K562 (cell line): ENCODE data around the gene RTL1. TPM values are rescaled to one million over a fixed set of nuclear protein-coding genes. Genes with fewer than 3 reads are reported as not detected.

Experiments used
- ATAC-seq: fragments of 200-7000 bp; cut with Tn5 transposase; 3 replicates; pipeline ENCODE4 v1.9.1; 2020; ENCODE audit warnings: moderate library complexity
- BruUV-seq: library from RNA; stranded (reverse); fragments of 400-500 nt; replicated peaks from 2 replicates; lab custom pipeline; 2021; lab: Mats Ljungman, UMichigan
- CTCF ChIA-PET: fragments of 300-600 bp; formaldehyde crosslinking; extraction: SDS; loops from one replicate; lab custom pipeline; 2021; ENCODE audit warnings: low intra/inter-chr PET ratio; lab: Yijun Ruan, JAX
- POLR2A ChIA-PET: fragments of 300-600, 350-650 bp; sonication (Branson Sonifier 250); formaldehyde crosslinking; extraction: SDS; loops from one replicate; lab custom pipeline; 2021; ENCODE audit warnings: antibody characterized with exemption, inconsistent platforms; lab: Yijun Ruan, JAX
- DNase-seq, 4 experiments: peaks; one replicate each; pipeline versions ENCODE4 v3.0.0 to v3.0.0-alpha.2; 2011 to 2018; ENCODE audit warnings: low spot score in 3 of 4, mixed read lengths in 3 of 4; ENCODE audit errors: extremely low read depth in 1 of 4
- FAIRE-seq: peaks from 2 replicates; lab custom pipeline; 2011; peaks lifted over from hg19 to GRCh38; lab: Jason Lieb, UNC
- H2AFZ ChIP-seq: 2 replicates; pipeline ENCODE4 v1.6.0; 2011; ENCODE audit warnings: low read depth, low read length, control low read depth, inconsistent platforms
- H3K27ac ChIP-seq: fragments of 200-600 bp; 3 replicates; pipeline ENCODE4 v1.8.0; 2011; ENCODE audit warnings: low read depth, mild to moderate bottlenecking, control low read depth, inconsistent platforms, low read length, moderate library complexity, mixed read lengths; ENCODE audit errors: extremely low read depth
- H3K27me3 ChIP-seq, 2 experiments: fragments of 300-600 bp in 1 of 2; 2 replicates in 1 of 2; 3 replicates in 1 of 2; pipeline versions ENCODE4 v1.6.0 to v1.8.0; 2011; ENCODE audit warnings: inconsistent platforms in 2 of 2, low read length in 2 of 2, mild to moderate bottlenecking in 1 of 2, mixed read lengths in 1 of 2, moderate library complexity in 1 of 2; ENCODE audit not compliant: control insufficient read depth in 2 of 2, insufficient read depth in 2 of 2
- H3K36me3 ChIP-seq: fragments of 300-600 bp; 3 replicates; pipeline ENCODE4 v1.8.0; 2011; ENCODE audit warnings: mild to moderate bottlenecking, low read length, inconsistent platforms; ENCODE audit not compliant: control insufficient read depth, insufficient read depth
- H3K4me1 ChIP-seq, 2 experiments: fragments of 200-600 bp in 1 of 2; replicated peaks in 1 of 2; 2 replicates in 1 of 2; 3 replicates in 1 of 2; pipeline versions ENCODE4 v1.5.1 to v1.8.0; 2011; ENCODE audit warnings: inconsistent platforms in 2 of 2, low read length in 2 of 2, mild to moderate bottlenecking in 1 of 2, mixed read lengths in 1 of 2, moderate library complexity in 1 of 2; ENCODE audit not compliant: control insufficient read depth in 2 of 2, insufficient read depth in 2 of 2
- H3K4me2 ChIP-seq: 2 replicates; pipeline ENCODE4 v1.6.1; 2011; ENCODE audit warnings: low read length, control low read depth, inconsistent platforms, mixed read lengths; ENCODE audit not compliant: insufficient read depth
- H3K4me3 ChIP-seq: fragments of 200-600 bp; sonication (generic), shearing (Covaris generic); 2 replicates; pipeline ENCODE4 v1.5.1; 2016; ENCODE audit warnings: control low read depth, inconsistent platforms
- H3K79me2 ChIP-seq: fragments of 200-600 bp; 3 replicates; pipeline ENCODE4 v1.8.0; 2011; ENCODE audit warnings: low read length, inconsistent platforms; ENCODE audit not compliant: control insufficient read depth, insufficient read depth
- H3K9ac ChIP-seq, 2 experiments: 2 replicates each; pipeline versions ENCODE4 v1.6.0 to v1.6.1; 2011; ENCODE audit warnings: low read depth in 2 of 2, low read length in 2 of 2, control low read depth in 1 of 2, inconsistent platforms in 1 of 2, mild to moderate bottlenecking in 1 of 2, mixed read lengths in 1 of 2; ENCODE audit not compliant: insufficient read depth in 1 of 2
- H3K9me1 ChIP-seq: one replicate; pipeline ENCODE4 v1.6.0; 2011; ENCODE audit warnings: inconsistent platforms, mild to moderate bottlenecking, low read length, moderate library complexity; ENCODE audit not compliant: control insufficient read depth, insufficient read depth
- H3K9me3 ChIP-seq: replicated peaks from 2 replicates; pipeline ENCODE4 v1.5.1; 2011; ENCODE audit warnings: low read depth, low read length, inconsistent platforms; ENCODE audit not compliant: control insufficient read depth, insufficient read depth
- H4K20me1 ChIP-seq: replicated peaks from 2 replicates; pipeline ENCODE4 v1.6.1; 2011; ENCODE audit warnings: low read length, inconsistent platforms, mixed read lengths; ENCODE audit not compliant: control insufficient read depth, insufficient read depth
- NFIX ChIP-seq: fragments of 250-450 bp; sonication (Bioruptor Pico); IDR thresholded peaks from 2 replicates; pipeline ENCODE4 v1.4.0; 2020; ENCODE audit warnings: low read depth, mild to moderate bottlenecking, moderate library complexity
- RBM17 ChIP-seq: fragments of 200-400 bp; formaldehyde crosslinking; IDR thresholded peaks from 2 replicates; pipeline ENCODE4 v1.6.1; 2017; ENCODE audit warnings: low read depth, mild to moderate bottlenecking, low read length, borderline replicate concordance
- SMARCB1 ChIP-seq: IDR thresholded peaks from 2 replicates; pipeline ENCODE4 v1.6.1; 2011; ENCODE audit warnings: improper control_type of control experiment, low read depth; ENCODE audit not compliant: insufficient read length
- WGBS: fragments of 100-300 bp; shearing (Covaris generic); methylation state at CpG from one replicate; pipeline ENCODE4 v1.1.6; 2016; ENCODE audit warnings: low coverage, mixed read lengths; ENCODE audit not compliant: insufficient coverage; ENCODE audit errors: missing lambda C conversion rate; 5-methylcytosine and 5-hydroxymethylcytosine counted together
- in situ Hi-C: fragments of 300-500 bp; cut with MboI; formaldehyde crosslinking; loops from 4 replicates; pipeline ENCODE4 v1.15.0; 2018; ENCODE audit warnings: inconsistent platforms, mixed read lengths
- intact Hi-C: fragments of 100-400 bp; cut with micrococcal nuclease; formaldehyde crosslinking; loops from 2 replicates; pipeline ENCODE4 v1.14.2; 2022
- polyA plus RNA-seq, 8 experiments: library from polyadenylated mRNA; depleted of rRNA in 4 of 8; stranded (reverse) in 5 of 8; unstranded in 3 of 8; fragments of >200 nt; fragmentation: Nextera tagmentation in 2 of 8; fragmentation: Illumina TruSeq in 1 of 8; extraction: Ambion mirVana in 2 of 8; extraction: Trizol in 1 of 8; gene quantifications; 2 replicates each; pipeline versions ENCODE4 v1.2.1 to v1.2.3, GENCODE V29; 2011 to 2014; ENCODE audit warnings: inconsistent platforms in 1 of 8, missing spikeins in 1 of 8
- total RNA-seq, 7 experiments: library from RNA; depleted of rRNA in 6 of 7; stranded (reverse); fragments of >200 nt in 6 of 7; fragmentation: Illumina TruSeq in 2 of 7; extraction: Trizol in 2 of 7; gene quantifications; 2 replicates each; pipeline versions ENCODE4 v1.2.1 to v1.2.3, GENCODE V29; 2011 to 2021; ENCODE audit warnings: low replicate concordance in 1 of 7
- TF ChIP-seq, protein P1 (sequence below): fragments of 200-800 bp; sonication (Bioruptor generic); IDR thresholded peaks from 2 replicates; pipeline ENCODE4 v1.6.1; 2017; ENCODE audit warnings: missing genetic modification characterization, missing compliant biosample characterization
- TF ChIP-seq, protein P2 (sequence below), 2 experiments: IDR thresholded peaks; 2 replicates each; pipeline ENCODE4 v1.6.1; 2011; ENCODE audit warnings: borderline replicate concordance in 1 of 2, control low read depth in 1 of 2, low read depth in 1 of 2, low read length in 1 of 2, mild to moderate bottlenecking in 1 of 2, mixed read lengths in 1 of 2, moderate library complexity in 1 of 2; ENCODE audit not compliant: insufficient read depth in 1 of 2, insufficient read length in 1 of 2, poor library complexity in 1 of 2, severe bottlenecking in 1 of 2; ENCODE audit errors: extremely low read depth in 1 of 2

RTL1 gene
- total and polyA plus RNA-seq, 9 of the 15 experiments (the other 6 are each of a cell fraction or from before 2014, with no cell fraction given): not detected

DNA sequence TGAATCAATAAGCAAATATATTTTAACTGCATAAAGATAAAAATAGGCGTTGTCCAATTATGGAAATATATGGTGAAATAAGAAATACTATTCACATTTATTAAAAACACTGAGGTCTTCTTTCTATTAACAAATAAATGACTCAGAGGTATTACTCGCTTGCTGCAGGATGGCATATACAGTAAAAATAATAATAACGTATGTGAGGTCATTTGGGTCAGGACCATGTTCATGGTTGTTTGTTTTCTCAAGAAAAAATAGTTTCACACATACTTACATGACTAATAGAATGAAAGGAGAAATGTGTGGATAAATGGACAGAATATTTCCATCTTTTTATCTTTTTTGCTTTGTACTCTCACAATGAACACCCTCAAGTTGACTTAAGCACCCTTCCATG is 46.5 kb upstream of the RTL1 start:
- no TSS peak for BruUV-seq
- no peak overlapping the region for H3K9ac ChIP-seq
- CTCF ChIA-PET: no interaction called here
- H3K4me1 ChIP-seq: no peaks in the 10 kb centered on the region
- H3K9me1 ChIP-seq: no peaks in the 10 kb centered on the region
- H3K27ac ChIP-seq: no peak overlapping the region
- H3K79me2 ChIP-seq: no peaks in the 10 kb centered on the region
- POLR2A ChIA-PET: no interaction called here
- no peaks in the 10 kb centered on the region for H3K27me3 ChIP-seq
- intact Hi-C loops: no loop called here
- TF ChIP-seq, protein P1, sequence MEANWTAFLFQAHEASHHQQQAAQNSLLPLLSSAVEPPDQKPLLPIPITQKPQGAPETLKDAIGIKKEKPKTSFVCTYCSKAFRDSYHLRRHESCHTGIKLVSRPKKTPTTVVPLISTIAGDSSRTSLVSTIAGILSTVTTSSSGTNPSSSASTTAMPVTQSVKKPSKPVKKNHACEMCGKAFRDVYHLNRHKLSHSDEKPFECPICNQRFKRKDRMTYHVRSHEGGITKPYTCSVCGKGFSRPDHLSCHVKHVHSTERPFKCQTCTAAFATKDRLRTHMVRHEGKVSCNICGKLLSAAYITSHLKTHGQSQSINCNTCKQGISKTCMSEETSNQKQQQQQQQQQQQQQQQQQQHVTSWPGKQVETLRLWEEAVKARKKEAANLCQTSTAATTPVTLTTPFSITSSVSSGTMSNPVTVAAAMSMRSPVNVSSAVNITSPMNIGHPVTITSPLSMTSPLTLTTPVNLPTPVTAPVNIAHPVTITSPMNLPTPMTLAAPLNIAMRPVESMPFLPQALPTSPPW (CRISPR knock-in tag): no peak
- TF ChIP-seq NFIX: no peak
- TF ChIP-seq, protein P2, sequence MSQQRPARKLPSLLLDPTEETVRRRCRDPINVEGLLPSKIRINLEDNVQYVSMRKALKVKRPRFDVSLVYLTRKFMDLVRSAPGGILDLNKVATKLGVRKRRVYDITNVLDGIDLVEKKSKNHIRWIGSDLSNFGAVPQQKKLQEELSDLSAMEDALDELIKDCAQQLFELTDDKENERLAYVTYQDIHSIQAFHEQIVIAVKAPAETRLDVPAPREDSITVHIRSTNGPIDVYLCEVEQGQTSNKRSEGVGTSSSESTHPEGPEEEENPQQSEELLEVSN (IDR thresholded peaks at IDR 0.05; ENCODE audit: borderline replicate concordance in 1 of 2, extremely low read depth in 1 of 2, insufficient read depth in 1 of 2, insufficient read length in 1 of 2, low read depth in 1 of 2, low read length in 1 of 2, poor library complexity in 1 of 2, severe bottlenecking in 1 of 2): no peak
- no peak for TF ChIP-seq SMARCB1
- no peak for TF ChIP-seq RBM17
- no peak overlapping the region for H3K4me2 ChIP-seq
- ATAC-seq (no peak), DNase-seq (no peak), FAIRE-seq (no peak)
- no peaks in the 10 kb centered on the region for H4K20me1 ChIP-seq
- H3K9me3 ChIP-seq: no peaks in the 10 kb centered on the region
- WGBS: 7% methylated on average over 2 of the region's 3 CpGs
- in situ Hi-C loops: no loop called here
- H3K36me3 ChIP-seq: no peaks in the 10 kb centered on the region
- H2AFZ ChIP-seq: no peak overlapping the region
- no peak overlapping the region for H3K4me3 ChIP-seq
